GM23338 (cell line): ENCODE measurements around the gene KDM7A. TPM values are rescaled to one million over a fixed set of nuclear protein-coding genes. Genes with fewer than 3 reads are reported as not detected.

ENCODE experiments used
- ATAC-seq: fragments of 200-7000 bp; cut with Tn5 transposase; 3 replicates; pipeline ENCODE4 v1.9.1; 2020
- DNase-seq: peaks from one replicate; pipeline ENCODE4 v3.0.0-alpha.2; 2015; ENCODE audit warnings: low spot score
- H2AFZ ChIP-seq: fragments of 200-600 bp; sonication (generic); 2 replicates; pipeline ENCODE4 v1.8.0; 2016; ENCODE audit warnings: antibody characterized with exemption, mild to moderate bottlenecking, moderate library complexity
- H3F3A ChIP-seq: fragments of 200-600 bp; sonication (generic); replicated peaks from 2 replicates; pipeline ENCODE4 v1.8.0; 2017; ENCODE audit warnings: antibody characterized with exemption, mixed run types, low read depth
- H3K27ac ChIP-seq: fragments of 200-600 bp; sonication (generic); 2 replicates; pipeline ENCODE4 v1.6.1; 2016; ENCODE audit warnings: low read depth
- H3K27me3 ChIP-seq: fragments of 200-600 bp; sonication (generic); 2 replicates; pipeline ENCODE4 v1.8.0; 2016; ENCODE audit warnings: mild to moderate bottlenecking, mixed run types, moderate library complexity; ENCODE audit not compliant: insufficient read depth
- H3K36me3 ChIP-seq: fragments of 200-600 bp; sonication (generic); 2 replicates; pipeline ENCODE4 v1.8.0; 2016; ENCODE audit warnings: mild to moderate bottlenecking; ENCODE audit not compliant: insufficient read depth
- H3K4me1 ChIP-seq: fragments of 200-600 bp; sonication (generic); 2 replicates; pipeline ENCODE4 v1.8.0; 2016; ENCODE audit warnings: mild to moderate bottlenecking, moderate library complexity; ENCODE audit not compliant: insufficient read depth
- H3K4me2 ChIP-seq: fragments of 200-600 bp; sonication (generic); 2 replicates; pipeline ENCODE4 v1.7.1; 2017; ENCODE audit warnings: mixed run types
- H3K4me3 ChIP-seq: fragments of 200-600 bp; sonication (generic); 2 replicates; pipeline ENCODE4 v1.6.1; 2016; ENCODE audit warnings: mixed run types
- H3K79me2 ChIP-seq: fragments of 200-600 bp; sonication (generic); replicated peaks from 2 replicates; pipeline ENCODE4 v1.8.0; 2017; ENCODE audit warnings: mild to moderate bottlenecking; ENCODE audit not compliant: insufficient read depth
- H3K9me2 ChIP-seq: fragments of 200-600 bp; sonication (generic); 2 replicates; pipeline ENCODE4 v1.8.0; 2017; ENCODE audit not compliant: insufficient read depth
- H4K20me1 ChIP-seq: fragments of 200-600 bp; sonication (generic); replicated peaks from 2 replicates; pipeline ENCODE4 v1.8.0; 2017; ENCODE audit warnings: mild to moderate bottlenecking; ENCODE audit not compliant: insufficient read depth
- H3K27ac Mint-ChIP-seq: 2 replicates; pipeline ENCODE4 v1.8.0; 2020; ENCODE audit warnings: inconsistent platforms, mild to moderate bottlenecking, moderate library complexity, mixed read lengths
- H3K27me3 Mint-ChIP-seq: 3 replicates; pipeline ENCODE4 v1.8.0; 2022; ENCODE audit warnings: low read depth, mild to moderate bottlenecking, moderate library complexity, mixed read lengths, inconsistent platforms; ENCODE audit not compliant: insufficient read depth, poor library complexity
- H3K36me3 Mint-ChIP-seq: 3 replicates; pipeline ENCODE4 v1.8.0; 2021; ENCODE audit warnings: low read depth, mild to moderate bottlenecking, inconsistent platforms, moderate library complexity, mixed read lengths
- H3K4me1 Mint-ChIP-seq: 3 replicates; pipeline ENCODE4 v1.8.0; 2020; ENCODE audit warnings: mild to moderate bottlenecking, inconsistent platforms, mixed read lengths
- H3K4me3 Mint-ChIP-seq: 3 replicates; pipeline ENCODE4 v1.8.0; 2021; ENCODE audit warnings: moderate library complexity, mild to moderate bottlenecking, inconsistent platforms, mixed read lengths
- H3K9me3 Mint-ChIP-seq: 3 replicates; pipeline ENCODE4 v1.8.0; 2020; ENCODE audit warnings: moderate library complexity, mild to moderate bottlenecking, inconsistent platforms, mixed read lengths
- CREB1 ChIP-seq: fragments of 250-450 bp; sonication (Bioruptor Pico); IDR thresholded peaks from 2 replicates; pipeline ENCODE4 v1.5.0; 2020; ENCODE audit warnings: low read depth, mild to moderate bottlenecking, moderate library complexity
- CTCF ChIP-seq, 2 experiments: fragments of 200-600 bp in 1 of 2; sonication (generic) in 1 of 2; conservative IDR thresholded peaks; 2 replicates each; pipeline versions ENCODE4 v1.5.1 to v1.6.1; 2016 to 2017; ENCODE audit warnings: antibody characterized with exemption in 2 of 2, low read depth in 2 of 2, mild to moderate bottlenecking in 2 of 2, moderate library complexity in 1 of 2
- EZH2 ChIP-seq: fragments of 200-600 bp; sonication (generic); IDR thresholded peaks from one replicate; pipeline ENCODE4 v1.8.0; 2017; ENCODE audit warnings: antibody characterized with exemption, mild to moderate bottlenecking, low read depth; ENCODE audit not compliant: unreplicated experiment
- EZH2phosphoT487 ChIP-seq: fragments of 200-600 bp; sonication (generic); IDR thresholded peaks from one replicate; pipeline ENCODE4 v1.8.1; 2018; ENCODE audit warnings: antibody characterized with exemption; ENCODE audit not compliant: unreplicated experiment
- JUNB ChIP-seq: IDR thresholded peaks from one replicate; pipeline ENCODE4 v1.6.1; 2016; ENCODE audit warnings: antibody characterized with exemption; ENCODE audit not compliant: unreplicated experiment
- REST ChIP-seq: IDR thresholded peaks from one replicate; pipeline ENCODE4 v1.6.1; 2018; ENCODE audit warnings: antibody characterized with exemption; ENCODE audit not compliant: unreplicated experiment
- STAT1 ChIP-seq: IDR thresholded peaks from one replicate; pipeline ENCODE4 v1.6.1; 2016; ENCODE audit warnings: antibody characterized with exemption; ENCODE audit not compliant: unreplicated experiment
- ZNF114 ChIP-seq: fragments of 250-450 bp; sonication (Bioruptor Pico); IDR thresholded peaks from 2 replicates; pipeline ENCODE4 v1.5.0; 2020; ENCODE audit warnings: mild to moderate bottlenecking, moderate library complexity
- ZNF331 ChIP-seq: fragments of 250-450 bp; sonication (Bioruptor Pico); IDR thresholded peaks from 2 replicates; pipeline ENCODE4 v1.5.0; 2020; ENCODE audit warnings: low read depth, mild to moderate bottlenecking, moderate library complexity
- ZNF462 ChIP-seq: fragments of 250-450 bp; sonication (Bioruptor Pico); IDR thresholded peaks from 2 replicates; pipeline ENCODE4 v1.5.0; 2020; ENCODE audit warnings: mild to moderate bottlenecking, moderate library complexity
- polyA plus RNA-seq: library from polyadenylated mRNA; unstranded; fragments of >200 nt; fragmentation: Nextera tagmentation; extraction: Ambion mirVana; gene quantifications from 2 replicates; pipeline ENCODE4 v1.2.1, GENCODE V29; 2016
- total RNA-seq: library from RNA; depleted of rRNA; stranded (reverse); fragments of >200 nt; shearing (Covaris generic); gene quantifications from 2 replicates; pipeline ENCODE4 v1.2.3, GENCODE V29; 2014

KDM7A gene
- total and polyA plus RNA-seq, 2 experiments from 2014 or later, result 2.3 to 10.8 TPM

- Histone ChIP-seq H3K4me1 (no peaks in the 10 kb centered on the region; the same call in 1 of the 2 replicates), H3K36me3 (no peaks in the 10 kb centered on the region), H3K79me2 (peaks cover 14% of the 10 kb centered on the region), H3K9me2 (no peaks in the 10 kb centered on the region), H2AFZ (no peak overlapping the region), H3F3A (no peaks in the 10 kb centered on the region), H3K4me3 (no peak overlapping the region), H3K27ac (no peak overlapping the region), H3K27me3 (no peaks in the 10 kb centered on the region), H3K4me2 (no peak overlapping the region), H4K20me1 (peaks cover 9% of the 10 kb centered on the region; the same call in 1 of the 2 replicates)
- Mint-ChIP-seq H3K4me3 (no peak overlapping the region), H3K27ac (no peak overlapping the region), H3K4me1 (peaks cover 5% of the 10 kb centered on the region; the same call in 2 of the 3 replicates), H3K36me3 (no peaks in the 10 kb centered on the region), H3K27me3 (no peaks in the 10 kb centered on the region), H3K9me3 (no peaks in the 10 kb centered on the region)
- no peak for DNase-seq
- ATAC-seq, result no peak
- TF ChIP-seq EZH2phosphoT487 (no peak), JUNB (no peak)
These were observed 30.2 kb downstream of the KDM7A start for GRCh38 chr7:140146574-140146973.

GRCh38 chr7:140145709-140146108 lies 31.1 kb downstream of the KDM7A start:
- Histone ChIP-seq H3K4me1 (no peaks in the 10 kb centered on the region; the same call in 1 of the 2 replicates), H4K20me1 (peaks cover 9% of the 10 kb centered on the region; the same call in 1 of the 2 replicates), H3K79me2 (peaks cover 23% of the 10 kb centered on the region), H3K36me3 (no peaks in the 10 kb centered on the region), H3K27me3 (no peaks in the 10 kb centered on the region), H3K9me2 (no peaks in the 10 kb centered on the region), H3F3A (no peaks in the 10 kb centered on the region), H3K27ac (no peak overlapping the region), H3K4me2 (no peak overlapping the region), H2AFZ (no peak overlapping the region), H3K4me3 (no peak overlapping the region)
- no peak for ATAC-seq
- DNase-seq, result no peak
- peaks cover 5% of the 10 kb centered on the region; the same call in 2 of the 3 replicates for H3K4me1 Mint-ChIP-seq
- no peaks in the 10 kb centered on the region for H3K27me3 Mint-ChIP-seq
- H3K27ac Mint-ChIP-seq, result no peak overlapping the region
- no peaks in the 10 kb centered on the region for H3K36me3 Mint-ChIP-seq
- H3K9me3 Mint-ChIP-seq, result no peaks in the 10 kb centered on the region
- H3K4me3 Mint-ChIP-seq, result no peak overlapping the region
- TF ChIP-seq CTCF (conservative IDR thresholded peaks at IDR 0.05; ENCODE audit: low read depth in 2 of 2), result no peak
- no peak for TF ChIP-seq ZNF114
- TF ChIP-seq EZH2, result no peak
- no peak for TF ChIP-seq REST
- no peak for TF ChIP-seq CREB1 (CRISPR knock-in tag)
- no peak for TF ChIP-seq STAT1
- no peak for TF ChIP-seq ZNF462 (CRISPR knock-in tag)
- TF ChIP-seq ZNF331, result no peak
